Measurements from ENCODE around the gene RPP25. TPM values are rescaled to one million over a fixed set of nuclear protein-coding genes. Genes with fewer than 3 reads are reported as not detected.

Gene RPP25
- polyA plus RNA-seq (ENCODE audit: insufficient read length in 3 of 3) = 1 to 10 TPM; 2.0 to 2.5 (median 2.1) TPM

GRCh38 chr15:74956648-74957475 is at the start of gene RPP25:
RPP25 (minus strand) TSS chr15:74956772; CDS start chr15:74956583, 189 bp downstream.
- DNase-seq (ENCODE audit: low read depth in 3 of 3, low spot score in 2 of 3) = no peak

- DNase-seq (ENCODE audit: low read depth in 3 of 3, low spot score in 2 of 3) = no peak
Measured at GRCh38 chr15:75002398-75002797, 45.8 kb upstream of the RPP25 start.

GRCh38 chr15:75001310-75001709 is 44.7 kb upstream of the RPP25 start:
- DNase-seq (ENCODE audit: low read depth in 3 of 3, low spot score in 2 of 3) = no peak

GRCh38 chr15:74997543-74997942 is 41.0 kb upstream of the RPP25 start:
- DNase-seq (ENCODE audit: low read depth in 3 of 3, low spot score in 2 of 3) = no peak

- DNase-seq (ENCODE audit: low read depth in 3 of 3, low spot score in 2 of 3) = no peak
Measured at GRCh38 chr15:74997141-74997540, 40.6 kb upstream of the RPP25 start.

- no peak for DNase-seq (ENCODE audit: low read depth in 3 of 3, low spot score in 2 of 3)
Measured at GRCh38 chr15:74995779-74996765, 39.5 kb upstream of the RPP25 start.

- peak; percentile 83 to 93 (median 83) for DNase-seq (ENCODE audit: low read depth in 3 of 3, low spot score in 2 of 3)
Measured at GRCh38 chr15:74995182-74995778, 38.7 kb upstream of the RPP25 start, which contains the start of gene SCAMP5. SCAMP5 (plus strand) TSS chr15:74995563; CDS start chr15:75011840, 16,277 bp downstream.

GRCh38 chr15:74994685-74995084 is 38.1 kb upstream of the RPP25 start:
- DNase-seq (ENCODE audit: low read depth in 3 of 3, low spot score in 2 of 3) = no peak

- no peak for DNase-seq (ENCODE audit: low read depth in 3 of 3, low spot score in 2 of 3)
Measured at GRCh38 chr15:74994236-74994635, 37.7 kb upstream of the RPP25 start.

GRCh38 chr15:74992619-74993018 is 36.0 kb upstream of the RPP25 start:
- no peak for DNase-seq (ENCODE audit: low read depth in 3 of 3, low spot score in 2 of 3)

- DNase-seq (ENCODE audit: low read depth in 3 of 3, low spot score in 2 of 3) = no peak
Measured at GRCh38 chr15:74989527-74989926, 33.0 kb upstream of the RPP25 start.

- DNase-seq (ENCODE audit: low read depth in 3 of 3, low spot score in 2 of 3) = peak in 1 of 3 donors; percentile 29
Measured at GRCh38 chr15:74988007-74988800, 31.6 kb upstream of the RPP25 start.

- DNase-seq (ENCODE audit: low read depth in 3 of 3, low spot score in 2 of 3) = no peak
Measured at GRCh38 chr15:74983725-74984231, 27.2 kb upstream of the RPP25 start.

- DNase-seq (ENCODE audit: low read depth in 3 of 3, low spot score in 2 of 3) = no peak
Measured at GRCh38 chr15:74982183-74982582, 25.6 kb upstream of the RPP25 start.

GRCh38 chr15:74978503-74978902 is 21.9 kb upstream of the RPP25 start:
- no peak for DNase-seq (ENCODE audit: low read depth in 3 of 3, low spot score in 2 of 3)

- DNase-seq (ENCODE audit: low read depth in 3 of 3, low spot score in 2 of 3) = no peak
Measured at GRCh38 chr15:74978077-74978476, 21.5 kb upstream of the RPP25 start.

- no peak for DNase-seq (ENCODE audit: low read depth in 3 of 3, low spot score in 2 of 3)
Measured at GRCh38 chr15:74977599-74977998, 21.0 kb upstream of the RPP25 start.

GRCh38 chr15:74976159-74976558 is 19.6 kb upstream of the RPP25 start:
- no peak for DNase-seq (ENCODE audit: low read depth in 3 of 3, low spot score in 2 of 3)

GRCh38 chr15:74967670-74968069 is 11.1 kb upstream of the RPP25 start:
- no peak for DNase-seq (ENCODE audit: low read depth in 3 of 3, low spot score in 2 of 3)

GRCh38 chr15:74964794-74965193 is 8.2 kb upstream of the RPP25 start:
- no peak for DNase-seq (ENCODE audit: low read depth in 3 of 3, low spot score in 2 of 3)

Measured in right renal cortex interstitium (tissue), 3 donors.